GM12872 (cell line): ENCODE data around the gene NF1.

Experiments used
- CTCF ChIP-seq: IDR thresholded peaks from 3 replicates; pipeline ENCODE4 v1.5.1; 2011; ENCODE audit warnings: low read depth, mild to moderate bottlenecking, low read length, moderate library complexity; ENCODE audit not compliant: insufficient read depth

Gene NF1

GRCh38 chr17:31251970-31252328, 157.2 kb downstream of the NF1 start:
- TF ChIP-seq CTCF = no peak

DNA sequence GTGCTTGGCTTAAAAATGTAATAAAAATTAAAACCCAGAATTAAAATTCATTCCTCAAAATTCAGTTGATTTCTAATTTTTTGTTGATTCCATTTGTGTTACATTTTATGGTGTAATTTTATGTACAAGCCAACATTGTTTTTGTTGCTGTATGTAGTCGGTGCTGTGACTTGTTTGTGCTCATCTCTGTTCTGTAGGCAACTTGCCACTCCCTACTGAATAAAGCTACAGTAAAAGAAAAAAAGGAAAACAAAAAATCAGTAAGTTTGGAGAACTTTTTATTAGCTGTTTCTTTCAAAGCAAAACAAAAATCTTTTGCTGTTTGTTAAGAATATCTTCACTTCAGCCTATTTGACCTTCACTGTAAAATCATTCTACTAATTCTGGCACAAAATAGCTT, 158.0 kb downstream of the NF1 start:
- TF ChIP-seq CTCF = no peak

DNA sequence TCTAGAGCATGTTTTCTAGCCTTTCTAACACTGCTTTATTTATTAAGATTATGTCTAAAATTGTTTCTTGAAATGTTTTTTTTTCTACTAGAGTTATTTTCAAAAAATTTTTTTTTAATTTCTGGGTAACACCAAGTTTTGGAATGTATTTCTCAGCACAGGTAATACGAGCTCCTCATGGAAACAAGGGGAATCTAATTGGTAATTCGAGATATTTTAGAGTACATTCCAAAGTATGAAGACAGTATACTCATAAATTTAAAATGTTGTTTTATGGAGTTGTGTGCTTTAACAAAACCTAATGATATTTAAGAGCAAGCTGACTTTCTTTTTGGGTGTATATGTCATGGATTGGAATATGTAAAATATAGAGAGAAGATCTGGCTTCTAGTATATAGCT, 159.9 kb downstream of the NF1 start:
- TF ChIP-seq CTCF = no peak

DNA sequence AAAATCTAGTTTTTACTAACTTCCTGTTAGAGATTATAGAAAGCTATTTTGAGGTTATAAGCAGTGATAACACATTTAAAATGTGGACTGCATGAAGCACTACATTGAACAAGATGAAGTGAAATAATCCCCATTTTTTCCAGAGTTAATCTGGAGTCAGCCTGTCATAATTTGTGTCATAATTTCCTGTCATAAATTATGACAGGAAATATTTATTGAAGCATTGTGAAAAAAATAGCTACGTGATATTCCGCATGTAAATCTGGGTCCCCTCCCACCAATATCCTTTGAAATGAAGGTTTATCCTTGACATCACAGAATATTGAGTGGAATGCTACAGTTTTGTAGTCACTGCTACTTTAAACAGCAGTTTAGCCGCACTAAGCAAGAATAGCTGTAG, 162.2 kb downstream of the NF1 start:
- TF ChIP-seq CTCF = no peak

GRCh38 chr17:31260151-31260550, 165.4 kb downstream of the NF1 start:
- TF ChIP-seq CTCF = no peak

GRCh38 chr17:31261601-31262000, 166.8 kb downstream of the NF1 start:
- no peak for TF ChIP-seq CTCF

GRCh38 chr17:31266042-31266441, 171.3 kb downstream of the NF1 start:
- TF ChIP-seq CTCF = peak; percentile 23; the same call in 1 of the 3 replicates

DNA sequence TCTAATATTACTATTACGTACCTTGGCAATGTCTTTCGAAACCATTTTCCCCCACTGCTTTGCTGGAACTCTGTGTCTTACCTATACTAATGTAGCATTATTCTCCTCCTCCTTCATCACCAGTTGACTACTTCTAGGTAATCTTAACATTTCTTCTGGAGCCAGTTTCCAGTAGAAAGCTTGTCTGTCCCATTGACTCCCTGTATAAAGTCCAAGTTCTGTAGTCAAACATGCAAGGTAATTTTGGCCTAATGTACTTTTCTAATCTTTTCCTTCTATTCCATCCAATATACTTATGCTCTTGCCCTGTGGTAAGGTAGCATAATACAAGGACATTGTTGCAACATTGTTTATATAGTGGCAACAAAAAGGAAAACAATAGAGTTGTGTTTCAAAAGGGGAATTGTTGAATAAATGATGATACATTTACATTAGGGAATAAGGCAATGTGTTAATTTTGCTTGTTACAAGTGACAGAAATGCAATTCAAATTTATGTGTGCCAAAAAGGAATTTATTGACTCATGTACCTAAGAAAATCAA, 174.3 kb downstream of the NF1 start:
- no peak for TF ChIP-seq CTCF
